Activated CD4-positive, CD25-positive, alpha-beta regulatory T cell treated with anti-CD3 and anti-CD28 coated beads, Interleukin-2, amount 50 U/mL, for 24 hours (primary cell): ENCODE results near the gene SEC14L5.

Experiments
- ATAC-seq, 2 donors: fragments of 150-1000 bp; cut with Tn5 transposase; one replicate each; pipeline ENCODE4 v1.10.0; 2021; ENCODE audit warnings: mild to moderate bottlenecking in 1 of 2, moderate library complexity in 1 of 2

The SEC14L5 gene

DNA sequence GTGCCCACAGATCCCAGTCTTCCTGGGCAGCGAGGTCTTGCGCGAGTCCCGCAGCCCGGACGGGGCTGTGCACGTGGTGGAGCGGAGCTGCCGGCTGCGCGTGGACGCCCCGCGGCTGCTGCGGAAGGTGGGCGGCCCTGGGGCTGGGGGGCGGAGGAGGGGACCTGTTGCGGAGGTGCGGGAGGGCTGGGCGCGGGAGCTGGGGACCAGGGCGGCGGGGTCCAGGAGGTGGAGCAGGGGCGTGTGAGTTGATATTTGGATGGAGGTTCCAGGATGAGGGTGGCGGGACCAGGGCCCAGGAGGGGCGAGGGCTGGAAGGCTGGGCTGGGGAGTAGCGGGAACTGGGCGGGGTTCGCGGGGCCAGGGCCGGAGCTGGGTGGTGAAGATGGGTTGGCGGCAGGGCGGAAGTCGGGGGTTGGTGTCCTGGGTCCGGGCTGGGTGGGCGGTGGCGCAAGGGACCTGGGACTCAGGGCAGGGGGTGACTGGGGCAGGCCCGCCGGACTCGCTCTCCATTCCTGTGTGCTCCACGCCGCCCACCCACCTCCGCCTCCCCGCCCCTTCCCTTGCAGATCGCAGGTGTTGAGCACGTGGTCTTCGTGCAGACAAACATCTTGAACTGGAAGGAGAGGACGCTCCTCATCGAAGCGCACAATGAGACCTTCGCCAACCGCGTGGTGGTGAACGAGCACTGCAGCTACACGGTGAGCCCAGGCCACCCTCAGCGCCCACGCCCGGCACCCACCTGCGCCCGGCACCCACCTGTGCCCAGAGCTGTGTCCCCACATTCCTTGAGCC, 29.6 kb downstream of the SEC14L5 start:
- no peak for ATAC-seq

DNA sequence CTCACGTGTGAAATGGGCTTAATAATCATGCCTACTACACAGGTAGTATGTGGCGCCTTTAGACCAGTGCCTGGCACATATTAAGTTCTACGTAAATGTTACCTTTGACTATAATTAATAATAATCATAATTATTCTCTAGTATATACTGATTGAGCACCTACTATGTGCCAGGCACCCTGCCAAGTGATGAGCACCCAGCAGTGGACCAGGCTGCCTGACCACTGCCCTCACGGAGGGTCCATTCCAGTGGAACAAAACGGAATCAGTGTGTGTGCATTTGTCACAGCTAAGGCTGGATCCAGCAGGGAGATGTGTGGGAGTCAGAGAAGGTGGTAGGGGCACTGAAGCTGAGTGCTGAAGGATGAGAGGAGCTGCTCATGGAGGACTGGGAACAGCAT, 30.5 kb downstream of the SEC14L5 start:
- ATAC-seq = no peak

- ATAC-seq = no peak
These were observed 31.4 kb downstream of the SEC14L5 start for GRCh38 chr16:4989391-4990006.

GRCh38 chr16:4990415-4990814, 32.3 kb downstream of the SEC14L5 start:
- ATAC-seq = no peak

GRCh38 chr16:4991754-4992153, 33.6 kb downstream of the SEC14L5 start:
- ATAC-seq = no peak

- no peak for ATAC-seq
These were observed 36.7 kb downstream of the SEC14L5 start for GRCh38 chr16:4994719-4995434.

DNA sequence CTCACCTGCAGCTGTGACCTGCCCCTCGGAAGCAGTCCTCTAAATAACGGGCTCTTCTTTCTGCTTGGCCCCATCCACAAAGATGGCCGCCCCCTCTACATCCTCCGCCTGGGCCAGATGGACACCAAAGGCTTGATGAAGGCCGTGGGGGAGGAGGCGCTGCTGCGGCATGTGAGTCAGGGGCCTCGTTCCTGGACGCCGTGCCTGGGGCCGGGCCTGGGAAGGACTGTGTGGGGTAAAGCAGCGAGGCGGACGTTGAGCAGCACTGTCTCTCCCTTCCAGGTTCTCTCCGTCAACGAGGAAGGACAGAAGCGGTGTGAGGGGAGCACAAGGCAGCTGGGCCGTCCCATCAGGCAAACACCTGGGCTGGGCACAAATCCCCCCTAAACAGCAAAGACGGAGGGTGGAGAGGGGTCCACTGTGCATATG, 42.5 kb downstream of the SEC14L5 start:
- no peak for ATAC-seq

DNA sequence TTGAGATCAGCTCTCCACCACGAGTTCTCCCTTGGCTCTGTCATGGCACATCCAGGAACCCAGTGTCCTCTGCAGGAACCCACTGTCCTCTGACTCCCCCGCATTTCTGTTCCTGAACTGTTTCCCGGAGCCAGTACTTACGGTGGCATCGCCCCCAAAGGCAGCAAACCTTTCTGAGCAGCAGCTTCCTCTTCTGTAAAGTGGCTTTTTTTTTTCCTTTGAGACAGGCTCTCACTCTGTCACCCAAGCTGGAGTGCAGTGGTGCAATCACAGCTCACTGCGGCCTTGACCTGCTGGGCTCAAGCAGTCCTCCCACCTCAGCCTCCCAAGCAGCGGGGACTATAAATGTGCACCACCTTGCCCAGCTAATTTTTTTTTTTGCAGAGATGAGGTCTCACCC, 43.4 kb downstream of the SEC14L5 start:
- ATAC-seq = no peak

DNA sequence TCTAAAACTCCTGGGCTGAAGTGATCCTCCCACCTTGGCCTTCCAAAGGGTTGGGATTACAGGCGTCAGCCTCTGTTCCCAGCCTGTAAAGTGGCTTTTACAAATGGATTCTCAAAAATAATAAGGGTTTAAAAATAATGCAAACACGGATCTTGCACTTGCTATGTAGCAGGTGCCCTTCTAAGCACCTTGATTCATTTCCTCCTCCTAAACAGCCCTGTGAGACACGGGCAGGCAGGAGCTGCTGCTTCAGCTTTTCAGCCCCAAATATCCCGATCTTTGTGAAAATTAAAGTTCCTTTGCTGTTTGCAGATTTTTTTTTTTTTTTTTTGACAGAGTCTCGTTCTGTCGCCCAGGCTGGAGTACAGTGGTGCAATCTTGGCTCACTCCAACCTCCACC, 43.9 kb downstream of the SEC14L5 start:
- ATAC-seq = no peak

DNA sequence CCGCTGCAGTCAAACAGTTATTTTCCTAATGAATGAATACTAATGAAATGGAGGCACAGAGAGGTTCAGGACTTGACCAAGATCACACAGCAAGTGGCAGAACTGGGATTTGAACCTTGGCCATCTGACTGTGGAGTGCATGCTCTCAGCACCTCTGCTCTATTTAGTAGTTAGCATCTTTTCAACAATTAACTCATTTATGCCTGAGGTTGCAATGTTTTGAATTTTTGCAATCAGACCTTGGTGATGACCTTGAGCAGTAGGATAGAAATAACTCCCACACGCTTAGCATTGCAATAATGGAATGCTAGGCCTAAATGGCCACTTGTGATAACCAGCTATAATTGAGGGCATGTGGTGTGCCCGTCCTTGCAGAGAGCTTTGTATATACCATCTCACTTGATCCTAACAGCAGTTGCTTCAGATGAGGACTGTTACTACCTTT, 44.6 kb downstream of the SEC14L5 start:
- no peak for ATAC-seq

GRCh38 chr16:5003211-5003610, 45.1 kb downstream of the SEC14L5 start:
- ATAC-seq = no peak

DNA sequence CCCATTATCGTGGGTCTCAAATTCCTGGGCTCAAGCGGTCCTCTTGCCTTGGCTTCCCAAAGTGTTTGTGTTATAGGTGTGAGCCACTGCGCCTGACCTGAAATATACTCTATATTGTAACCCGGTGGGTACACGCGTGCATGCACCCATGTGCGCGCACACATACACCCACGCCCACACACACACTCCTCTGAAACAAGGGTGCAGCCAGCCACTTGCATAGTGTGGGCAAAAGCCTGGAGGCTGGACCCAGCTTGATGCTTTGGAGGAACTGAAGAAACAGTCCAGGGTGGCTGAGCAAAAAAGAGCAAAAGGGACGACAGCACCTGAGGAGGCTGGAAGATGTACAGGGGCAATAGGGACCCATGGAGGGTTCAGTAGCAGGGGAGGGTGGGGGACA, 45.7 kb downstream of the SEC14L5 start:
- ATAC-seq = no peak

- no peak for ATAC-seq
These were observed 46.2 kb downstream of the SEC14L5 start for GRCh38 chr16:5004311-5004710.

GRCh38 chr16:5005916-5006315, 47.8 kb downstream of the SEC14L5 start:
- ATAC-seq = no peak

- no peak for ATAC-seq
These were observed 48.4 kb downstream of the SEC14L5 start for GRCh38 chr16:5006348-5007193.

- no peak for ATAC-seq
These were observed 49.1 kb downstream of the SEC14L5 start for GRCh38 chr16:5007256-5007655.

DNA sequence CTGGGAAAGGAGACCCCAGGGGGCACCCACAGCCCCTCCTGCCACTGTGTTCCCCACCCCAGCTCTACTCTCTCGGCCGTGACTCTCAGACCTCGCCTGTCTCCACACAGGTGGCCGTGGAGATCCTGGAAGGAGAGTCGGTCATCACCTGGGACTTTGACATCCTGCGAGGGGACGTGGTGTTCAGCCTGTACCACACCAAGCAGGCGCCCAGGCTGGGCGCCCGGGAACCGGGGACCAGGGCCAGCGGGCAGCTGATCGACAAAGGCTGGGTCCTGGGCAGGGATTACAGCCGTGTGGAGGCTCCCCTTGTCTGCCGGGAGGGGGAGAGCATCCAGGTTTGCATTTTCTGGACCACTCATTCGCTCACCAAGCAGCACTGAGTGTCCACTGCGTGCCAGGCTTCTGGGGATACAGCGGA, 50.2 kb downstream of the SEC14L5 start:
- ATAC-seq = no peak

- ATAC-seq = no peak
These were observed 52.6 kb downstream of the SEC14L5 start for GRCh38 chr16:5010576-5011329.

DNA sequence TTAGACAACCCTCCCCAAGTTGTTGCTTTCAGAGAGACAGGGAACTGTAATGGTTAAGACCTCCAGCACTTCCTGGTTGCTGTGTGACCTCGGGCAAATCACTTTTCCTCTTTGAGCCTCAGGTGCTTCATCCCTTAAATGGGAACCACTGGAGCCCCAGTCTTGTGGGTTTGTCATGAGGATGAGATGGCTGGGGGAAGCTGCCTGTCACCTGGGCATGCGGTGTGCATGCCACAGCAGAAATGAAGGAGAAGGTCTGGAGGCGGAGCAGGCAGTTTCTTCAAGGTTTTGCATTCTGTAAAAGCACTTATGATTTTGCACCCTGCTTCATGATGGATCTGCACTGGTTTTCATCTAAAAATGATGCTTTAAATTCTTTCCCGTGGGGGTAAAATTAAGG, 53.5 kb downstream of the SEC14L5 start:
- no peak for ATAC-seq

DNA sequence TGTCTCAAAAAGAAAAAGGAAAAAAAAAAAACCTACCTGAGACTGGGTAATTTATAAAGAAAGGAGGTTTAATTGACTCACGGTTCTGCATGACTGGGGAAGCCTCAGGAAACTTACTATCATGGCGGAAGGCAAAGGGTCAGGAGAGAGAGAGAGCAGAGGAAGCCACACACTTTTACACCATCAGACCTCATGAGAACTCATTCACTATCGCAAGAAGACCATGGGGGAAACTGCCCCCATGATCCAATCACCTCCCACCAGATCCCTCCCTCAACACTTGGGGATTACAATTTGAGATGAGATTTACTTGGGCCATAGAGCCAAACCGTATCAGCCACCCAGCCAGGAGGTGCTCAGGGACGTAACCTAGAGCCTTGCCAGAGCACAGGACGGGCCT, 54.8 kb downstream of the SEC14L5 start:
- no peak for ATAC-seq

- ATAC-seq = no peak
These were observed 57.2 kb downstream of the SEC14L5 start for GRCh38 chr16:5015351-5015750.

DNA sequence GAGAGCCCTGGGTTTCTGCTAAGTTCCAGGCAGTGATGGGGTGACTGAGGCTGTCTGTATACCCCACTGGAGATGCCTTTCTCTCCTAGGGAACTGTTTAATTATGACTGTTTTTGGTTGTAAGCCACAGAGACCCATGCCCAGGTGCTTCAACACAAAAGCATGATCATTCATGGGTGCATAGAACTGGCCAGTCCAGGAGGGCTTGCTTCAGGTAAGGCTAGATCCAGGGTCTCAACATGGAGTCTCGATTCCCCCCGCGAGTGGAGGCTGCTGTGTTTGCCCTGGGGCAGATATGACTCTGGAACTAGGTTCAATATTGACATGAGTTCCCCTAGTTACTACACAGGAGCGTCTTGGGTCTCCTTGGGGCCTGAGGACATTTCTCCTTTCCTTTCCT, 57.8 kb downstream of the SEC14L5 start:
- no peak for ATAC-seq
